Gastroesophageal sphincter (tissue), 4 donors: Measurements from ENCODE around the gene RAD52. TPM values are rescaled to one million over a fixed set of nuclear protein-coding genes. Genes with fewer than 3 reads are reported as not detected.

Experiments
- ATAC-seq: fragments of 150-250 bp; one replicate; pipeline ENCODE4 v1.9.1; 2016; ENCODE audit warnings: mild to moderate bottlenecking, moderate library complexity
- H3K27ac ChIP-seq, 4 donors: fragments of 200-600 bp; sonication (generic) in 3 of 4; 1 replicate in 3 of 4; 2 replicates in 1 of 4; pipeline ENCODE4 v1.5.1; 2016 to 2019
- H3K27me3 ChIP-seq: fragments of 200-600 bp; sonication (generic); one replicate; pipeline ENCODE4 v1.5.1; 2019
- H3K36me3 ChIP-seq, 2 donors: fragments of 200-600 bp; sonication (generic); one replicate each; pipeline ENCODE4 v1.5.1; 2019; ENCODE audit warnings: control low read depth in 1 of 2
- H3K4me1 ChIP-seq, 3 donors: fragments of 200-600 bp; sonication (generic); 1 replicate in 2 of 3; 2 replicates in 1 of 3; pipeline ENCODE4 v1.5.1; 2016 to 2019; ENCODE audit warnings: control low read depth in 2 of 3
- H3K4me3 ChIP-seq, 2 donors: fragments of 200-600 bp; sonication (generic); one replicate each; pipeline ENCODE4 v1.5.1; 2019; ENCODE audit warnings: mild to moderate bottlenecking in 1 of 2, moderate library complexity in 1 of 2
- H3K9me3 ChIP-seq, 3 donors: fragments of 200-600 bp; sonication (generic); one replicate each; pipeline ENCODE4 v1.5.1; 2017 to 2019; ENCODE audit warnings: control low read depth in 2 of 3
- CTCF ChIP-seq, 4 experiments: fragments of 200-600 bp in 2 of 4; fragments of 450-650 bp in 2 of 4; sonication (generic) in 1 of 4; IDR thresholded peaks; one replicate each; pipeline ENCODE4 v1.5.1; 2017 to 2019; ENCODE audit warnings: antibody characterized with exemption in 4 of 4, mild to moderate bottlenecking in 2 of 4, moderate library complexity in 2 of 4
- EP300 ChIP-seq: sonication (generic); formaldehyde crosslinking; IDR thresholded peaks from one replicate; pipeline ENCODE4 v1.6.1; 2017; ENCODE audit warnings: antibody characterized with exemption, mild to moderate bottlenecking
- POLR2A ChIP-seq, 2 donors: fragments of 450-650 bp; IDR thresholded peaks; one replicate each; pipeline ENCODE4 v1.6.1; 2017; ENCODE audit warnings: antibody characterized with exemption in 2 of 2, mild to moderate bottlenecking in 2 of 2, moderate library complexity in 1 of 2
- POLR2AphosphoS5 ChIP-seq: sonication (generic); formaldehyde crosslinking; IDR thresholded peaks from one replicate; pipeline ENCODE4 v1.6.1; 2017; ENCODE audit warnings: antibody characterized with exemption
- WGBS, 2 donors: methylation state at CpG; one replicate each; pipeline ENCODE4 v1.1.5; 2018; ENCODE audit warnings: low coverage in 1 of 2; 5-methylcytosine and 5-hydroxymethylcytosine counted together
- total RNA-seq, 4 donors: library from RNA; depleted of rRNA; stranded (reverse); fragments of >200 nt; gene quantifications; one replicate each; pipeline ENCODE4 v1.1.0, GENCODE V29; 2016

The RAD52 gene
- total RNA-seq, 4 donors from 2014 or later: 10.0 to 17.7 (median 13.5) TPM

- Histone ChIP-seq H3K27ac (no peak overlapping the region), H3K4me3 (no peak overlapping the region), H3K9me3 (no peaks in the 10 kb centered on the region), H3K4me1 (no peaks in the 10 kb centered on the region), H3K36me3 (peaks cover 2 to 84% of the 10 kb centered on the region in 2 donors), H3K27me3 (no peaks in the 10 kb centered on the region)
- TF ChIP-seq CTCF (IDR thresholded peaks at IDR 0.05) (no peak), POLR2AphosphoS5 (no peak), POLR2A (IDR thresholded peaks at IDR 0.05) (no peak), EP300 (no peak)
- 44 to 95% methylated on average over 1 of the region's 1 CpG for WGBS, 2 donors
- no peak for ATAC-seq
These were observed 79.1 kb downstream of the RAD52 start for GRCh38 chr12:870378-870777.

GRCh38 chr12:868722-869121 is 80.8 kb downstream of the RAD52 start:
- 60 to 83% methylated on average over 2 to 3 of the region's 3 CpGs for WGBS, 2 donors
- Histone ChIP-seq H3K27me3 (no peaks in the 10 kb centered on the region), H3K27ac (no peak overlapping the region), H3K9me3 (no peaks in the 10 kb centered on the region), H3K36me3 (peaks cover 2 to 88% of the 10 kb centered on the region in 2 donors), H3K4me3 (no peak overlapping the region), H3K4me1 (no peaks in the 10 kb centered on the region)
- TF ChIP-seq CTCF (IDR thresholded peaks at IDR 0.05): no peak
- no peak for ATAC-seq

- Histone ChIP-seq H3K4me3 (no peak overlapping the region), H3K9me3 (no peaks in the 10 kb centered on the region), H3K4me1 (no peaks in the 10 kb centered on the region), H3K27ac (no peak overlapping the region), H3K36me3 (peaks cover 2 to 86% of the 10 kb centered on the region in 2 donors), H3K27me3 (no peaks in the 10 kb centered on the region)
- 89 to 95% methylated on average over 4 to 5 of the region's 5 CpGs for WGBS, 2 donors
- no peak for ATAC-seq
- TF ChIP-seq CTCF (IDR thresholded peaks at IDR 0.05) (no peak), POLR2A (IDR thresholded peaks at IDR 0.05) (no peak), EP300 (no peak), POLR2AphosphoS5 (no peak)
These were observed 81.6 kb downstream of the RAD52 start for GRCh38 chr12:867905-868304.

DNA sequence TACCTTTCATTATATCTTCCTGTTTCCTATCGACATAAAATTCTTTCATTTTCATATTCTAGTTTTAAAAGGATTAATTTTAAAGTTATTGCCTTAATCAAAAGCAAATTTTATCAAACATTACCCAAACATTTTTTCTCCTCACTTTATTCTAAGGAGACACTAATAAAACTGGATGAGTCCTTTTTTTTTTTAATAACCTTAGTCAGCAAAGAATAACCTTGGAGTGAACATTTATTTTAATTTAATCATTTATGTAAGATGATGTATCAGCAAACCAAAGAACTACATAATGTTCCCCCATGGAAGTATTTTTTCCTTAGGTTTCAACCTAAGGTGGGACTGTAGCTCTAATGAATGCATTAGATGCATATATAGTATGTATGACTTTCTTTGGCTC is 83.9 kb downstream of the RAD52 start:
- H3K27me3 ChIP-seq: no peaks in the 10 kb centered on the region
- WGBS, 2 donors: 96 to 100% methylated on average over 1 of the region's 1 CpG
- H3K36me3 ChIP-seq: peaks cover 0 to 88% of the 10 kb centered on the region in 2 donors
- no peaks in the 10 kb centered on the region for H3K9me3 ChIP-seq
- H3K27ac ChIP-seq: no peak overlapping the region
- no peak overlapping the region for H3K4me3 ChIP-seq
- no peaks in the 10 kb centered on the region for H3K4me1 ChIP-seq
- TF ChIP-seq POLR2AphosphoS5 (no peak), CTCF (IDR thresholded peaks at IDR 0.05) (no peak), EP300 (no peak), POLR2A (IDR thresholded peaks at IDR 0.05) (no peak)
- no peak for ATAC-seq

DNA sequence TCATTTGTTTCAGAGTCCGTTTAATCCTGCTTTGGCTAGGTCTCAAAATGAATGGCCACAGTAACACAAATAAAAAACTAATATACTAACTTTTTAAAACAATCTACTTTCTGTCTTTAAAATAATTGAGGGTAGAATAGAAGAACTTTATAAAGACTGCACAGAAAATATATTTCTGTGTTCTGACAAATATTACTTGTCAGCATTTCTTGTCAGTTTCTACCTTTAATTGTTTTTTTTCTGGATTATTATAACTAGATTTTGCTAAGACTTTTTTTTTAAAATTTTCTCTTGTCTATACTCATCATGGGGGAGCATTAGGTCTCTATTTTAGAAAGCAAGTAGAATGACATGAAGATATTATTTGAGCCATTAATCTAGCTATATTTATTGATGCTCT is 86.2 kb downstream of the RAD52 start:
- ATAC-seq: no peak
- H3K27me3 ChIP-seq: no peaks in the 10 kb centered on the region
- peaks cover 0 to 4% (median 0%) of the 10 kb centered on the region in 3 donors for H3K4me1 ChIP-seq
- WGBS, 2 donors: 40 to 50% methylated on average over 1 of the region's 1 CpG
- H3K36me3 ChIP-seq: peaks cover 0 to 83% of the 10 kb centered on the region in 2 donors
- no peak overlapping the region for H3K4me3 ChIP-seq
- H3K27ac ChIP-seq: no peak overlapping the region
- H3K9me3 ChIP-seq: no peaks in the 10 kb centered on the region
- no peak for TF ChIP-seq POLR2A (IDR thresholded peaks at IDR 0.05)
- TF ChIP-seq CTCF (IDR thresholded peaks at IDR 0.05): no peak
- no peak for TF ChIP-seq EP300
- TF ChIP-seq POLR2AphosphoS5: no peak
